Smooth muscle cell (in vitro differentiated cells): ENCODE data around the gene USP10. TPM values are rescaled to one million over a fixed set of nuclear protein-coding genes. Genes with fewer than 3 reads are reported as not detected.
A peak's percentile ranks its signal among the peaks of the same experiment; 100 is the strongest.

ENCODE experiments used
- DNase-seq: peaks from one replicate; lab custom pipeline; 2025; ENCODE audit not compliant: unreplicated experiment; lab: John Stamatoyannopoulos, UW
- H2AFZ ChIP-seq: fragments of 200-600 bp; sonication (generic); 2 replicates; pipeline ENCODE4 v1.6.0; 2016; ENCODE audit warnings: antibody characterized with exemption, low read depth, mild to moderate bottlenecking
- H3F3A ChIP-seq: fragments of 200-600 bp; sonication (generic); 2 replicates; pipeline ENCODE4 v1.6.0; 2017; ENCODE audit warnings: antibody characterized with exemption, low read depth
- H3K27ac ChIP-seq: fragments of 200-600 bp; sonication (generic); 2 replicates; pipeline ENCODE4 v1.5.1; 2016; ENCODE audit warnings: low read depth, mild to moderate bottlenecking
- H3K27me3 ChIP-seq: fragments of 200-600 bp; sonication (generic); 2 replicates; pipeline ENCODE4 v1.6.1; 2016; ENCODE audit warnings: low read depth, mild to moderate bottlenecking
- H3K36me3 ChIP-seq: fragments of 200-600 bp; sonication (generic); 2 replicates; pipeline ENCODE4 v1.5.1; 2016; ENCODE audit warnings: low read depth
- H3K4me1 ChIP-seq: fragments of 200-600 bp; sonication (generic); 2 replicates; pipeline ENCODE4 v1.5.1; 2016; ENCODE audit warnings: low read depth
- H3K4me2 ChIP-seq: fragments of 200-600 bp; sonication (generic); 2 replicates; pipeline ENCODE4 v1.6.0; 2016; ENCODE audit warnings: mild to moderate bottlenecking
- H3K4me3 ChIP-seq: fragments of 200-600 bp; sonication (generic); 2 replicates; pipeline ENCODE4 v1.5.1; 2016; ENCODE audit warnings: mild to moderate bottlenecking
- H3K79me2 ChIP-seq: fragments of 200-600 bp; sonication (generic); 2 replicates; pipeline ENCODE4 v1.6.0; 2016; ENCODE audit warnings: low read depth, mild to moderate bottlenecking
- H3K9ac ChIP-seq: fragments of 200-600 bp; sonication (generic); 2 replicates; pipeline ENCODE4 v1.6.0; 2016; ENCODE audit warnings: low read depth
- H3K9me3 ChIP-seq: fragments of 200-600 bp; sonication (generic); replicated peaks from 2 replicates; pipeline ENCODE4 v1.5.1; 2016; ENCODE audit warnings: low read depth
- H4K20me1 ChIP-seq: fragments of 200-600 bp; sonication (generic); 2 replicates; pipeline ENCODE4 v1.6.0; 2016; ENCODE audit warnings: low read depth
- CTCF ChIP-seq: fragments of 200-600 bp; sonication (generic); IDR thresholded peaks from 2 replicates; pipeline ENCODE4 v1.5.1; 2017; ENCODE audit warnings: borderline replicate concordance, mild to moderate bottlenecking, antibody characterized with exemption; ENCODE audit not compliant: insufficient read depth, poor library complexity, severe bottlenecking
- WGBS: methylation state at CpG from one replicate; pipeline ENCODE4 v1.1.7; 2016; ENCODE audit warnings: low lambda C conversion rate; 5-methylcytosine and 5-hydroxymethylcytosine counted together
- polyA plus RNA-seq: library from polyadenylated mRNA; unstranded; fragments of >200 nt; fragmentation: Nextera tagmentation; extraction: Ambion mirVana; gene quantifications from 2 replicates; pipeline ENCODE4 v1.2.1, GENCODE V29; 2016
- total RNA-seq: library from RNA; depleted of rRNA; stranded (reverse); fragments of >200 nt; gene quantifications from 2 replicates; pipeline ENCODE4 v1.2.3, GENCODE V29; 2014

Gene USP10
- total and polyA plus RNA-seq, 2 experiments from 2014 or later: 52.5 to 56.1 TPM

GRCh38 chr16:84725481-84726078, 25.8 kb downstream of the USP10 start:
- H3K4me2 ChIP-seq: peak overlapping the region; percentile 28
- peaks cover 60% of the 10 kb centered on the region for H4K20me1 ChIP-seq
- no peak for TF ChIP-seq CTCF
- no peaks in the 10 kb centered on the region for H3K9me3 ChIP-seq
- peaks cover 94% of the 10 kb centered on the region for H3K79me2 ChIP-seq
- H3K27ac ChIP-seq: peak overlapping the region; percentile 43
- no peaks in the 10 kb centered on the region for H3K36me3 ChIP-seq
- H2AFZ ChIP-seq: no peak overlapping the region
- H3K9ac ChIP-seq: no peak overlapping the region
- peaks cover 11% of the 10 kb centered on the region for H3F3A ChIP-seq
- H3K4me1 ChIP-seq: peaks cover 27% of the 10 kb centered on the region
- no peaks in the 10 kb centered on the region for H3K27me3 ChIP-seq
- 31% methylated on average over 9 of the region's 9 CpGs for WGBS
- no peak for DNase-seq
- H3K4me3 ChIP-seq: no peak overlapping the region

GRCh38 chr16:84726079-84726668, 26.4 kb downstream of the USP10 start:
- Histone ChIP-seq H3K9ac (no peak overlapping the region), H3K27ac (peak overlapping the region; percentile 41)

GRCh38 chr16:84726669-84727467, 27.1 kb downstream of the USP10 start:
- no peak overlapping the region for H2AFZ ChIP-seq
- peaks cover 24% of the 10 kb centered on the region for H3F3A ChIP-seq
- no peaks in the 10 kb centered on the region for H3K36me3 ChIP-seq
- peak overlapping the region; percentile 41 for H3K27ac ChIP-seq
- WGBS: 70% methylated on average over 14 of the region's 14 CpGs
- peaks cover 89% of the 10 kb centered on the region for H3K79me2 ChIP-seq
- TF ChIP-seq CTCF: no peak
- H3K4me2 ChIP-seq: peak overlapping the region; percentile 58
- DNase-seq: no peak
- H4K20me1 ChIP-seq: peaks cover 54% of the 10 kb centered on the region
- no peak overlapping the region for H3K9ac ChIP-seq
- no peaks in the 10 kb centered on the region for H3K27me3 ChIP-seq
- peaks cover 38% of the 10 kb centered on the region for H3K4me1 ChIP-seq
- H3K4me3 ChIP-seq: no peak overlapping the region
- H3K9me3 ChIP-seq: no peaks in the 10 kb centered on the region

More at GRCh38 chr16:84726079-84726668, 26.4 kb downstream of the USP10 start:
- Histone ChIP-seq H3K36me3 (no peaks in the 10 kb centered on the region), H2AFZ (no peak overlapping the region), H4K20me1 (peaks cover 59% of the 10 kb centered on the region), H3K4me2 (peak overlapping the region; percentile 58), H3K27me3 (no peaks in the 10 kb centered on the region), H3K4me3 (no peak overlapping the region), H3K79me2 (peaks cover 89% of the 10 kb centered on the region), H3K9me3 (no peaks in the 10 kb centered on the region), H3K4me1 (peaks cover 31% of the 10 kb centered on the region), H3F3A (peaks cover 17% of the 10 kb centered on the region)
- peak; percentile 57 for DNase-seq
- TF ChIP-seq CTCF: peak; percentile 98
- 20% methylated on average over 12 of the region's 12 CpGs for WGBS
